Type B pancreatic cell (in vitro differentiated cells): Measurements from ENCODE around the gene DCAF7. TPM values are rescaled to one million over a fixed set of nuclear protein-coding genes. Genes with fewer than 3 reads are reported as not detected.

ENCODE experiments used
- DNase-seq: peaks from one replicate; pipeline ENCODE4 v3.0.0; 2021; ENCODE audit warnings: mixed read lengths; ENCODE audit not compliant: unreplicated experiment; ENCODE audit errors: extremely low spot score
- H3K27ac Mint-ChIP-seq: 2 replicates; pipeline ENCODE4 v1.8.0; 2021; ENCODE audit warnings: mild to moderate bottlenecking, mixed read lengths
- H3K27me3 Mint-ChIP-seq: 2 replicates; pipeline ENCODE4 v1.8.0; 2021; ENCODE audit warnings: mixed read lengths
- H3K36me3 Mint-ChIP-seq: 2 replicates; pipeline ENCODE4 v1.8.0; 2021; ENCODE audit warnings: mixed read lengths
- H3K4me1 Mint-ChIP-seq: one replicate; pipeline ENCODE4 v1.8.0; 2021; ENCODE audit warnings: mixed read lengths; ENCODE audit not compliant: unreplicated experiment
- H3K4me3 Mint-ChIP-seq: 2 replicates; pipeline ENCODE4 v1.8.0; 2021; ENCODE audit warnings: mild to moderate bottlenecking, mixed read lengths
- H3K9me3 Mint-ChIP-seq: 2 replicates; pipeline ENCODE4 v1.8.0; 2021; ENCODE audit warnings: mixed read lengths
- CTCF ChIP-seq: fragments of 200-600 bp; sonication (generic); conservative IDR thresholded peaks from 2 replicates; pipeline ENCODE4 v1.5.0; 2021; ENCODE audit warnings: antibody characterized with exemption, mild to moderate bottlenecking
- total RNA-seq: library from RNA; stranded (reverse); gene quantifications from 2 replicates; pipeline ENCODE4 v1.2.1, GENCODE V29; 2021; ENCODE audit warnings: low replicate concordance

Gene DCAF7
- total RNA-seq, 1 donor from 2014 or later = 123 TPM

GRCh38 chr17:63506627-63507026, 43.6 kb upstream of the DCAF7 start:
- no peak overlapping the region for H3K4me3 Mint-ChIP-seq
- no peaks in the 10 kb centered on the region for H3K36me3 Mint-ChIP-seq
- H3K9me3 Mint-ChIP-seq = no peaks in the 10 kb centered on the region
- H3K27me3 Mint-ChIP-seq = peaks cover 40% of the 10 kb centered on the region
- no peak for DNase-seq
- H3K4me1 Mint-ChIP-seq = peaks cover 7% of the 10 kb centered on the region
- H3K27ac Mint-ChIP-seq = no peak overlapping the region
- TF ChIP-seq CTCF = no peak

GRCh38 chr17:63511331-63511730, 38.9 kb upstream of the DCAF7 start:
- H3K36me3 Mint-ChIP-seq = no peaks in the 10 kb centered on the region

GRCh38 chr17:63512388-63512787, 37.9 kb upstream of the DCAF7 start:
- Mint-ChIP-seq H3K36me3 (no peaks in the 10 kb centered on the region), H3K9me3 (no peaks in the 10 kb centered on the region), H3K4me3 (no peak overlapping the region), H3K4me1 (no peaks in the 10 kb centered on the region), H3K27ac (no peak overlapping the region), H3K27me3 (peaks cover 27% of the 10 kb centered on the region)
- no peak for DNase-seq
- TF ChIP-seq CTCF = no peak

More at GRCh38 chr17:63511331-63511730, 38.9 kb upstream of the DCAF7 start:
- no peaks in the 10 kb centered on the region for H3K9me3 Mint-ChIP-seq
- no peak for TF ChIP-seq CTCF
- no peaks in the 10 kb centered on the region for H3K4me1 Mint-ChIP-seq
- H3K4me3 Mint-ChIP-seq = no peak overlapping the region
- peaks cover 33% of the 10 kb centered on the region for H3K27me3 Mint-ChIP-seq
- no peak for DNase-seq
- H3K27ac Mint-ChIP-seq = no peak overlapping the region

- H3K4me1 Mint-ChIP-seq = no peaks in the 10 kb centered on the region
- H3K9me3 Mint-ChIP-seq = no peaks in the 10 kb centered on the region
- no peak for DNase-seq
- no peak overlapping the region for H3K4me3 Mint-ChIP-seq
- no peaks in the 10 kb centered on the region for H3K36me3 Mint-ChIP-seq
- no peak overlapping the region for H3K27ac Mint-ChIP-seq
- H3K27me3 Mint-ChIP-seq = peaks cover 27% of the 10 kb centered on the region
- TF ChIP-seq CTCF = no peak
Observed at GRCh38 chr17:63512896-63513644, 37.2 kb upstream of the DCAF7 start.

- H3K9me3 Mint-ChIP-seq = no peaks in the 10 kb centered on the region
- no peak for TF ChIP-seq CTCF
- H3K4me1 Mint-ChIP-seq = no peaks in the 10 kb centered on the region
- no peak overlapping the region for H3K4me3 Mint-ChIP-seq
- H3K36me3 Mint-ChIP-seq = no peaks in the 10 kb centered on the region
- H3K27ac Mint-ChIP-seq = no peak overlapping the region
- DNase-seq = no peak
- H3K27me3 Mint-ChIP-seq = peaks cover 22% of the 10 kb centered on the region
Observed at GRCh38 chr17:63514477-63514876, 35.8 kb upstream of the DCAF7 start.
